Upper lobe of left lung (tissue), 6 donors: ENCODE results near the gene CTTNBP2. TPM values are rescaled to one million over a fixed set of nuclear protein-coding genes. Genes with fewer than 3 reads are reported as not detected.

ENCODE experiments used
- ATAC-seq, 2 donors: fragments of 200-7000 bp; cut with Tn5 transposase; one replicate each; pipeline ENCODE4 v1.9.1; 2022; ENCODE audit warnings: mild to moderate bottlenecking in 2 of 2, moderate library complexity in 2 of 2; ENCODE audit not compliant: low FRiP score in 2 of 2
- DNase-seq, 2 donors: peaks; one replicate each; pipeline ENCODE4 v3.0.0-alpha.2; 2019 to 2020
- H3K27ac ChIP-seq, 4 donors: fragments of 200-600 bp; sonication (generic); one replicate each; pipeline ENCODE4 v1.5.1; 2016 to 2019
- H3K27me3 ChIP-seq, 4 donors: fragments of 200-600 bp; sonication (generic); one replicate each; pipeline ENCODE4 v1.5.1; 2017 to 2019
- H3K36me3 ChIP-seq, 4 donors: fragments of 200-600 bp; sonication (generic); one replicate each; pipeline ENCODE4 v1.5.1; 2016 to 2019
- H3K4me1 ChIP-seq, 4 donors: fragments of 200-600 bp; sonication (generic); one replicate each; pipeline ENCODE4 v1.5.1; 2018 to 2019
- H3K4me3 ChIP-seq, 4 donors: fragments of 200-600 bp; sonication (generic); one replicate each; pipeline ENCODE4 v1.5.1; 2017 to 2019; ENCODE audit warnings: mild to moderate bottlenecking in 2 of 4, moderate library complexity in 1 of 4
- H3K9me3 ChIP-seq, 4 donors: fragments of 200-600 bp; sonication (generic); one replicate each; pipeline ENCODE4 v1.5.1; 2018 to 2019
- EP300 ChIP-seq, 4 donors: sonication (generic); formaldehyde crosslinking; IDR thresholded peaks; one replicate each; pipeline ENCODE4 v1.5.1; 2017; ENCODE audit warnings: antibody characterized with exemption in 4 of 4, control low read depth in 2 of 4
- POLR2A ChIP-seq, 4 donors: fragments of 450-650 bp; IDR thresholded peaks; one replicate each; pipeline ENCODE4 v1.5.1; 2016 to 2017; ENCODE audit warnings: antibody characterized with exemption in 4 of 4, mild to moderate bottlenecking in 2 of 4
- POLR2AphosphoS5 ChIP-seq, 2 donors: sonication (generic); formaldehyde crosslinking; IDR thresholded peaks; one replicate each; pipeline ENCODE4 v1.5.1; 2017; ENCODE audit warnings: antibody characterized with exemption in 2 of 2
- WGBS, 2 donors: methylation state at CpG; one replicate each; pipeline ENCODE4 v1.1.5; 2017 to 2018; 5-methylcytosine and 5-hydroxymethylcytosine counted together
- total RNA-seq, 6 donors: library from RNA; depleted of rRNA in 4 of 6; stranded (reverse); fragments of >200 nt in 4 of 6; gene quantifications; one replicate each; pipeline versions ENCODE4 v1.1.0 to v1.2.1, GENCODE V29; 2016 to 2021
- TF ChIP-seq, protein P1 (sequence below), 6 experiments: fragments of 450-650 bp in 4 of 6; fragments of 200-600 bp in 2 of 6; sonication (generic) in 2 of 6; IDR thresholded peaks; one replicate each; pipeline ENCODE4 v1.5.1; 2016 to 2019; ENCODE audit warnings: antibody characterized with exemption in 6 of 6
- donor health status: DM: no; HTN: no; CAD: no; lungs with moderate emphysema.
- donor health status: DM: no; HTN: yes; CAD: no; lungs with severe emphysema.

CTTNBP2 gene
- total RNA-seq, 6 donors from 2014 or later = 3.3 to 7.0 (median 5.1) TPM

DNA sequence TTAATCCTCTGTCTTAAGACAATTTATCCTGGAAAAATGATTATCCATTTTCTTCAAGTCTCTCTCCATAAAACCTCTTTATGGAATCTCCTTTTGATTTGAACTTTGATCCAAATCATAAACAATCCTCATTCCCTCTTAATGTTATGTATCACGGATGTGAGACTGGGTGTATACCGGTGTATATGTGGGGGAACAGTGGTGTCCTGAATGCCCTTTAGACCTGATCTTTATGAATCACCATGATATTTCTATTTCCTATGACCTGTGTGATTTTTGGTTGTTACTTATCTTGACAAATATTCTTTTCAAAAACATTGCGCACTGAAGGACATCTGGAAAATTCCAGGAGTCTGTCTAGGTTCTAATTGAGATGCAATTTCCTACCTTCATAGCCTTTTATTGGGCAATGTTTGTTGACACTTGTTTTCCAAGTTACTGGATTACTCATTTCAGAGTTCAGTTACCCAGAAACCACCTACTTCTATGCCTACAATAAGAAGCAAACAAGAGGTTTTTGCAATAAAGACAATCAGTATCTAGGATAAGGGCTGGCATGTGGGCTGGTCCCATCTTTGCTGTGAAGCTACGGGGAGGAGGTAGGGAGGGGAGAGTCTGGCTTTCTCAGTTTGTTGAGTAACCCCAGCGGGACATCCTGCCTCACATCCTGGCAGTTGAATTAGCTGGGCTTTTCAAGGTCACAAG is 190.4 kb downstream of the CTTNBP2 start:
- no peak overlapping the region for H3K27ac ChIP-seq
- peaks cover 0 to 3% (median 0%) of the 10 kb centered on the region in 4 donors for H3K4me1 ChIP-seq
- H3K27me3 ChIP-seq = no peaks in the 10 kb centered on the region
- TF ChIP-seq POLR2A (IDR thresholded peaks at IDR 0.05) (no peak), POLR2AphosphoS5 (IDR thresholded peaks at IDR 0.05) (no peak), EP300 (IDR thresholded peaks at IDR 0.05) (no peak)
- TF ChIP-seq, protein P1, sequence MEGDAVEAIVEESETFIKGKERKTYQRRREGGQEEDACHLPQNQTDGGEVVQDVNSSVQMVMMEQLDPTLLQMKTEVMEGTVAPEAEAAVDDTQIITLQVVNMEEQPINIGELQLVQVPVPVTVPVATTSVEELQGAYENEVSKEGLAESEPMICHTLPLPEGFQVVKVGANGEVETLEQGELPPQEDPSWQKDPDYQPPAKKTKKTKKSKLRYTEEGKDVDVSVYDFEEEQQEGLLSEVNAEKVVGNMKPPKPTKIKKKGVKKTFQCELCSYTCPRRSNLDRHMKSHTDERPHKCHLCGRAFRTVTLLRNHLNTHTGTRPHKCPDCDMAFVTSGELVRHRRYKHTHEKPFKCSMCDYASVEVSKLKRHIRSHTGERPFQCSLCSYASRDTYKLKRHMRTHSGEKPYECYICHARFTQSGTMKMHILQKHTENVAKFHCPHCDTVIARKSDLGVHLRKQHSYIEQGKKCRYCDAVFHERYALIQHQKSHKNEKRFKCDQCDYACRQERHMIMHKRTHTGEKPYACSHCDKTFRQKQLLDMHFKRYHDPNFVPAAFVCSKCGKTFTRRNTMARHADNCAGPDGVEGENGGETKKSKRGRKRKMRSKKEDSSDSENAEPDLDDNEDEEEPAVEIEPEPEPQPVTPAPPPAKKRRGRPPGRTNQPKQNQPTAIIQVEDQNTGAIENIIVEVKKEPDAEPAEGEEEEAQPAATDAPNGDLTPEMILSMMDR (IDR thresholded peaks at IDR 0.05) = no peak
- DNase-seq (peak in 1 of 2 donors; percentile 29), ATAC-seq (peak; percentile 39 to 46)
- H3K9me3 ChIP-seq = no peaks in the 10 kb centered on the region
- 53 to 59% methylated on average over 5 of the region's 5 CpGs for WGBS, 2 donors
- H3K4me3 ChIP-seq = no peak overlapping the region
- no peaks in the 10 kb centered on the region for H3K36me3 ChIP-seq

- 75 to 97% methylated on average over 3 of the region's 3 CpGs for WGBS, 2 donors
- ATAC-seq = no peak
- no peak for DNase-seq
Measured at GRCh38 chr7:117679120-117679519, 194.1 kb downstream of the CTTNBP2 start.

DNA sequence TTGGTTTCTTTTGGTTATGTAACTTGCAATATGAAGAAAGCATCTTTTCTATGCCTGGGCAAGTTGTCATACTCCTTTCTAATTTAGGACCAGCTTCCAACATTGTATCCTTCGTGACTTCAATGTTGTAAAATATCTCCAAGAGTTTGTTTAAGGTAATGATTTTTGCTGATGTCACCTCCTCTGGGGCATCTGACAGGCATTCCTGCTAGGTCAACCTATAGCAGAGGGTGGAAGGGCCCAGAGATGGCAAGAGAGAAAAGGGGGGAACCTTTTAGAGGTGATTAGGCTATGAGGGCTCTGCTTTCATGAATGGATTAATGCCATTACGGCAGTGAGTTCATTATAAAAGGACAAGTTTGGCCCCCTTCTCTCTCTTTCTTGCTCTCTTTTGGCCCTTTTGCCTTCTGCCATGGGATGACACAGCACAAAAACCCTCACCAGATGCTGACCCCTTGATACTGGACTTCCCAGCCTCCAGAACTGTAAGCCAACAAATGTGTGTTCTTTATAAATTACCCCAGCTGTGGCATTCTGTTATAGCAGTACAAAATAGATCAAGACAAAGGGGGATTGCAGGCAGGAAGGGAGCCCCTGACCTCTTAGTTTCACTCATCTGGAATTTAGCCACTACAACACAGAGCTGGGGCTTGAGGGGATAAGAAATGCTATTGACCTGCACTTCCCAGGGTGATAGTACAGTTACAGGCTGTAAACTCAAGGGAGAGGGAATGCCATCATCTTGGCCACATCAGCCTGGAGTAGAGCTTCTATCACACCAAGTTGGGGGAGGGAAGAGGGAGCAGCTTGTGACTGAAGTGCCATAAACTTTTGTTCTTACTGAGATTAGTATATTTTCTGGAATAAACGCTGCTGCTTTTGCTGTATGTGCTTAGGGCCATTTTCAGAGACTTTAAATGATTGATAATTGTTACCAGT is 197.5 kb downstream of the CTTNBP2 start:
- DNase-seq (no peak), ATAC-seq (no peak)
- WGBS, 2 donors = 67 to 68% methylated on average over 3 of the region's 3 CpGs
- no peaks in the 10 kb centered on the region for H3K9me3 ChIP-seq
- H3K36me3 ChIP-seq = no peaks in the 10 kb centered on the region
- no peak overlapping the region for H3K4me3 ChIP-seq
- no peak for TF ChIP-seq POLR2AphosphoS5 (IDR thresholded peaks at IDR 0.05)
- TF ChIP-seq, protein P1 (IDR thresholded peaks at IDR 0.05) = no peak
- no peak for TF ChIP-seq POLR2A (IDR thresholded peaks at IDR 0.05)
- TF ChIP-seq EP300 (IDR thresholded peaks at IDR 0.05) = no peak
- H3K27me3 ChIP-seq = no peaks in the 10 kb centered on the region
- H3K4me1 ChIP-seq = peaks cover 0 to 8% (median 2%) of the 10 kb centered on the region in 4 donors
- no peak overlapping the region for H3K27ac ChIP-seq

More at GRCh38 chr7:117679120-117679519, 194.1 kb downstream of the CTTNBP2 start:
- H3K27me3 ChIP-seq = no peaks in the 10 kb centered on the region
- H3K36me3 ChIP-seq = no peaks in the 10 kb centered on the region
- no peak for TF ChIP-seq POLR2A (IDR thresholded peaks at IDR 0.05)
- TF ChIP-seq EP300 (IDR thresholded peaks at IDR 0.05) = no peak
- TF ChIP-seq, protein P1 (IDR thresholded peaks at IDR 0.05) = no peak
- TF ChIP-seq POLR2AphosphoS5 (IDR thresholded peaks at IDR 0.05) = no peak
- no peak overlapping the region for H3K4me3 ChIP-seq
- no peak overlapping the region for H3K27ac ChIP-seq
- H3K9me3 ChIP-seq = no peaks in the 10 kb centered on the region
- peaks cover 0 to 3% (median 0%) of the 10 kb centered on the region in 4 donors for H3K4me1 ChIP-seq

DNA sequence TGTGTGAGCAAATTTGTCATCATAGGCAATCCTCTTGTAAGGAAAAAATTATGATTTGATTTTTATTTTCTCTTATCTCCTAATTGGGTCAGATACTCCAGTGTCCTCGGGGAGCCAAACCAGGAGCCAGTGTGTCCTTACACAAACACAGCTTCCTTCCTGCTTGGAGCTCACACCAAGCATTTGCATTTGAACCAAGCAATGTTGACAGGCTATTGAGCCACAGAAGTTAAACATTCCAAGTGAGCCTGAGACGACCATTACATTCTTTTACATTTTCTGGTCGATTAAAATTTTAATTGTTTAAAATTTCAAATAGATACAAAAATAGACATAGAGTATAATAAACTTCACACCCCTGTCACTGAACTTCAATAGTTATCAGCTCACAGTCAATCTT is 198.6 kb downstream of the CTTNBP2 start:
- H3K4me1 ChIP-seq = peaks cover 0 to 8% (median 2%) of the 10 kb centered on the region in 4 donors
- TF ChIP-seq EP300 (IDR thresholded peaks at IDR 0.05) (no peak), POLR2A (IDR thresholded peaks at IDR 0.05) (no peak), POLR2AphosphoS5 (IDR thresholded peaks at IDR 0.05) (no peak)
- TF ChIP-seq, protein P1 (IDR thresholded peaks at IDR 0.05) = no peak
- WGBS, 2 donors = 8 to 9% methylated on average over 3 of the region's 3 CpGs
- ATAC-seq (no peak), DNase-seq (peak in 1 of 2 donors; percentile 25)
- H3K9me3 ChIP-seq = no peaks in the 10 kb centered on the region
- no peak overlapping the region for H3K4me3 ChIP-seq
- no peaks in the 10 kb centered on the region for H3K36me3 ChIP-seq
- H3K27me3 ChIP-seq = no peaks in the 10 kb centered on the region
- H3K27ac ChIP-seq = no peak overlapping the region
